G401 (cell line): ENCODE results near the gene CKAP5. TPM values are rescaled to one million over a fixed set of nuclear protein-coding genes. Genes with fewer than 3 reads are reported as not detected.

ENCODE experiments used
- total RNA-seq: library from RNA; depleted of rRNA; stranded (reverse); fragments of >200 nt; shearing (Covaris generic); gene quantifications from 2 replicates; pipeline ENCODE4 v1.2.3, GENCODE V29; 2014; rRNA removed

The CKAP5 gene
- total RNA-seq, 1 experiment from 2014 or later, result 89.8 TPM

Other genes with a start within 250 kb of the CKAP5 start
- gene HARBI1, start 229.1 kb downstream of the CKAP5 start, total RNA-seq, result 0.62 and 2.4 TPM in 2 replicates
- 71.1 and 78.8 TPM in 2 replicates for gene ATG13, start 228.7 kb downstream of the CKAP5 start, total RNA-seq
- 4.1 and 4.9 TPM in 2 replicates for gene ARHGAP1, start 145.7 kb downstream of the CKAP5 start, total RNA-seq
- 9.2 and 12.7 TPM in 2 replicates for gene ZNF408, start 145.2 kb downstream of the CKAP5 start, total RNA-seq
- gene F2, start 127.1 kb downstream of the CKAP5 start, total RNA-seq, result not detected in 2 replicates
- gene LRP4, start 72.3 kb upstream of the CKAP5 start, total RNA-seq, result 7.2 and 7.4 TPM in 2 replicates
- 9.0 and 19.3 TPM in 2 replicates for gene CSTPP1, start 90.5 kb upstream of the CKAP5 start, total RNA-seq